Fibroblast of lung (primary cell): ENCODE data around the gene ANO2. TPM values are rescaled to one million over a fixed set of nuclear protein-coding genes. Genes with fewer than 3 reads are reported as not detected.

ENCODE experiments used
- DNase-seq, 2 donors: peaks; one replicate each; pipeline versions ENCODE4 v3.0.0 to v3.0.0-alpha.2; 2010; ENCODE audit warnings: low read depth in 2 of 2
- H2AFZ ChIP-seq: 2 replicates; pipeline ENCODE4 v1.5.1; 2012; ENCODE audit warnings: low read length, control low read depth, inconsistent platforms
- H3K27ac ChIP-seq: 2 replicates; pipeline ENCODE4 v1.5.1; 2011; ENCODE audit warnings: low read length, control low read depth; ENCODE audit not compliant: insufficient read depth
- H3K27me3 ChIP-seq: 2 replicates; pipeline ENCODE4 v1.5.1; 2011; ENCODE audit warnings: mild to moderate bottlenecking, low read length; ENCODE audit not compliant: control insufficient read depth, insufficient read depth
- H3K36me3 ChIP-seq: 2 replicates; pipeline ENCODE4 v1.5.1; 2011; ENCODE audit warnings: low read length; ENCODE audit not compliant: control insufficient read depth, insufficient read depth
- H3K4me1 ChIP-seq: 2 replicates; pipeline ENCODE4 v1.5.1; 2011; ENCODE audit warnings: low read length; ENCODE audit not compliant: control insufficient read depth, insufficient read depth; ENCODE audit errors: extremely low read depth
- H3K4me2 ChIP-seq: 2 replicates; pipeline ENCODE4 v1.5.1; 2011; ENCODE audit warnings: low read length, control low read depth; ENCODE audit not compliant: insufficient read depth; ENCODE audit errors: extremely low read depth
- H3K4me3 ChIP-seq, 4 experiments: fragments of 200-600 bp in 1 of 4; sonication (generic) in 1 of 4; replicated peaks in 1 of 4; 2 replicates each; pipeline ENCODE4 v1.5.1; 2011 to 2016; ENCODE audit warnings: low read length in 4 of 4, low read depth in 3 of 4, mild to moderate bottlenecking in 3 of 4, control low read depth in 2 of 4, inconsistent platforms in 1 of 4, mixed read lengths in 1 of 4; ENCODE audit not compliant: insufficient read depth in 1 of 4; ENCODE audit errors: control extremely low read depth in 1 of 4
- H3K79me2 ChIP-seq: 2 replicates; pipeline ENCODE4 v1.5.1; 2012; ENCODE audit warnings: mild to moderate bottlenecking, low read length, inconsistent platforms; ENCODE audit not compliant: control insufficient read depth, insufficient read depth
- H3K9ac ChIP-seq: 2 replicates; pipeline ENCODE4 v1.5.1; 2011; ENCODE audit warnings: mild to moderate bottlenecking, low read length, control low read depth; ENCODE audit not compliant: insufficient read depth
- H3K9me3 ChIP-seq: 2 replicates; pipeline ENCODE4 v1.5.1; 2012; ENCODE audit warnings: low read depth, low read length; ENCODE audit not compliant: control insufficient read depth, insufficient read depth
- H4K20me1 ChIP-seq: 2 replicates; pipeline ENCODE4 v1.5.1; 2011; ENCODE audit warnings: low read length; ENCODE audit not compliant: control insufficient read depth, insufficient read depth; ENCODE audit errors: extremely low read depth
- EZH2 ChIP-seq: IDR thresholded peaks from 2 replicates; pipeline ENCODE4 v1.5.1; 2012; ENCODE audit warnings: low read length, control low read depth, mild to moderate bottlenecking; ENCODE audit errors: missing control alignments
- polyA plus RNA-seq, 2 donors: library from polyadenylated mRNA; depleted of rRNA in 1 of 2; stranded (reverse) in 1 of 2; unstranded in 1 of 2; fragments of >200 nt; gene quantifications; 2 replicates each; pipeline ENCODE4 v1.2.1, GENCODE V29; 2011 to 2012; ENCODE audit warnings: missing spikeins in 1 of 2
- total RNA-seq: library from RNA; depleted of rRNA; stranded (reverse); fragments of >200 nt; gene quantifications from 2 replicates; pipeline ENCODE4 v1.2.1, GENCODE V29; 2014
- TF ChIP-seq, protein P1 (sequence below), 2 donors: IDR thresholded peaks in 1 of 2; conservative IDR thresholded peaks in 1 of 2; 1 replicate in 1 of 2; 2 replicates in 1 of 2; pipeline ENCODE4 v1.5.1; 2011 to 2012; ENCODE audit warnings: low read length in 2 of 2, control low read depth in 1 of 2, inconsistent platforms in 1 of 2, low read depth in 1 of 2, mild to moderate bottlenecking in 1 of 2

The ANO2 gene
- total and polyA plus RNA-seq, 2 donors (not counting 1 experiment from before 2014, with no cell fraction given): 0.15 to 0.17 TPM

DNA sequence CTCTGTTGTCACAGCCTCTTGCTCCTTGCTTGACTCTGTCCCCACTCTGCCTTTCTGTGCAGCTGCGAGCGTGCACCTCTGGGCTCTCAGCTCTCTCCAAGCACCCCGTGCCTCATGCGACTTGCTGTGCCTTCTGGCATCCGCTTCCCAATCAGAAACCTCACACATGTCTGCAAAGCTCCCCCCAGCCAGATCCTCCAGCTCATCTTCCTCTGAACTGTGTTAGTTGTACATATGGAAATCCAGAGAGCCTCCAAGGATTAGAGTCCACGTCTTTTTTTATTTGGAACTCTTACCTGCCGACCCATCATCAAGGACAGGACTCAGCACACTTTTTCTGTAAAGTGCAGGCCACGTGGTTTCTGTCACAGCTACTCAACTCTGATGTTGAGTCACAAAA, 70.5 kb downstream of the ANO2 start:
- Histone ChIP-seq H3K27ac (no peak overlapping the region), H4K20me1 (no peaks in the 10 kb centered on the region), H3K4me1 (no peaks in the 10 kb centered on the region), H2AFZ (no peak overlapping the region), H3K9ac (no peak overlapping the region), H3K9me3 (no peaks in the 10 kb centered on the region), H3K36me3 (no peaks in the 10 kb centered on the region), H3K27me3 (no peaks in the 10 kb centered on the region), H3K79me2 (no peaks in the 10 kb centered on the region), H3K4me2 (no peak overlapping the region), H3K4me3 (no peak overlapping the region)
- no peak for DNase-seq
- TF ChIP-seq EZH2: no peak
- TF ChIP-seq, protein P1, sequence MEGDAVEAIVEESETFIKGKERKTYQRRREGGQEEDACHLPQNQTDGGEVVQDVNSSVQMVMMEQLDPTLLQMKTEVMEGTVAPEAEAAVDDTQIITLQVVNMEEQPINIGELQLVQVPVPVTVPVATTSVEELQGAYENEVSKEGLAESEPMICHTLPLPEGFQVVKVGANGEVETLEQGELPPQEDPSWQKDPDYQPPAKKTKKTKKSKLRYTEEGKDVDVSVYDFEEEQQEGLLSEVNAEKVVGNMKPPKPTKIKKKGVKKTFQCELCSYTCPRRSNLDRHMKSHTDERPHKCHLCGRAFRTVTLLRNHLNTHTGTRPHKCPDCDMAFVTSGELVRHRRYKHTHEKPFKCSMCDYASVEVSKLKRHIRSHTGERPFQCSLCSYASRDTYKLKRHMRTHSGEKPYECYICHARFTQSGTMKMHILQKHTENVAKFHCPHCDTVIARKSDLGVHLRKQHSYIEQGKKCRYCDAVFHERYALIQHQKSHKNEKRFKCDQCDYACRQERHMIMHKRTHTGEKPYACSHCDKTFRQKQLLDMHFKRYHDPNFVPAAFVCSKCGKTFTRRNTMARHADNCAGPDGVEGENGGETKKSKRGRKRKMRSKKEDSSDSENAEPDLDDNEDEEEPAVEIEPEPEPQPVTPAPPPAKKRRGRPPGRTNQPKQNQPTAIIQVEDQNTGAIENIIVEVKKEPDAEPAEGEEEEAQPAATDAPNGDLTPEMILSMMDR (conservative IDR thresholded peaks at IDR 0.05 in 1 of 2, IDR thresholded peaks at IDR 0.05 in 1 of 2; ENCODE audit: low read depth in 1 of 2, low read length in 2 of 2): no peak

GRCh38 chr12:5873281-5873919, 71.7 kb downstream of the ANO2 start:
- no peak overlapping the region for H3K4me2 ChIP-seq
- no peaks in the 10 kb centered on the region for H4K20me1 ChIP-seq
- H3K79me2 ChIP-seq: no peaks in the 10 kb centered on the region
- no peak overlapping the region for H3K9ac ChIP-seq
- H3K4me1 ChIP-seq: no peaks in the 10 kb centered on the region
- no peaks in the 10 kb centered on the region for H3K36me3 ChIP-seq
- H3K9me3 ChIP-seq: no peaks in the 10 kb centered on the region
- DNase-seq: no peak
- H3K4me3 ChIP-seq: no peak overlapping the region
- no peak overlapping the region for H3K27ac ChIP-seq
- TF ChIP-seq, protein P1 (conservative IDR thresholded peaks at IDR 0.05 in 1 of 2, IDR thresholded peaks at IDR 0.05 in 1 of 2; ENCODE audit: low read depth in 1 of 2, low read length in 2 of 2): no peak
- TF ChIP-seq EZH2: no peak
- H2AFZ ChIP-seq: no peak overlapping the region
- H3K27me3 ChIP-seq: no peaks in the 10 kb centered on the region

- H3K79me2 ChIP-seq: no peaks in the 10 kb centered on the region
- no peaks in the 10 kb centered on the region for H3K4me1 ChIP-seq
- H3K36me3 ChIP-seq: no peaks in the 10 kb centered on the region
- peak; percentile 3 for DNase-seq
- no peaks in the 10 kb centered on the region for H3K27me3 ChIP-seq
- no peak overlapping the region for H3K4me3 ChIP-seq
- H3K9me3 ChIP-seq: no peaks in the 10 kb centered on the region
- H3K9ac ChIP-seq: no peak overlapping the region
- H4K20me1 ChIP-seq: no peaks in the 10 kb centered on the region
- no peak overlapping the region for H3K4me2 ChIP-seq
- TF ChIP-seq, protein P1 (conservative IDR thresholded peaks at IDR 0.05 in 1 of 2, IDR thresholded peaks at IDR 0.05 in 1 of 2; ENCODE audit: low read depth in 1 of 2, low read length in 2 of 2): peak in 1 of 2 donors; percentile 39
- no peak for TF ChIP-seq EZH2
- no peak overlapping the region for H3K27ac ChIP-seq
- no peak overlapping the region for H2AFZ ChIP-seq
Measured at GRCh38 chr12:5872745-5873144, 72.3 kb downstream of the ANO2 start.
